Measurements from ENCODE around the gene PLEKHA4.
"Not testable (repeated sequence)": the region's sequence is repeated elsewhere in the genome, so short reads cannot be mapped to it uniquely, and the experiment has no call there.

Gene PLEKHA4

DNA sequence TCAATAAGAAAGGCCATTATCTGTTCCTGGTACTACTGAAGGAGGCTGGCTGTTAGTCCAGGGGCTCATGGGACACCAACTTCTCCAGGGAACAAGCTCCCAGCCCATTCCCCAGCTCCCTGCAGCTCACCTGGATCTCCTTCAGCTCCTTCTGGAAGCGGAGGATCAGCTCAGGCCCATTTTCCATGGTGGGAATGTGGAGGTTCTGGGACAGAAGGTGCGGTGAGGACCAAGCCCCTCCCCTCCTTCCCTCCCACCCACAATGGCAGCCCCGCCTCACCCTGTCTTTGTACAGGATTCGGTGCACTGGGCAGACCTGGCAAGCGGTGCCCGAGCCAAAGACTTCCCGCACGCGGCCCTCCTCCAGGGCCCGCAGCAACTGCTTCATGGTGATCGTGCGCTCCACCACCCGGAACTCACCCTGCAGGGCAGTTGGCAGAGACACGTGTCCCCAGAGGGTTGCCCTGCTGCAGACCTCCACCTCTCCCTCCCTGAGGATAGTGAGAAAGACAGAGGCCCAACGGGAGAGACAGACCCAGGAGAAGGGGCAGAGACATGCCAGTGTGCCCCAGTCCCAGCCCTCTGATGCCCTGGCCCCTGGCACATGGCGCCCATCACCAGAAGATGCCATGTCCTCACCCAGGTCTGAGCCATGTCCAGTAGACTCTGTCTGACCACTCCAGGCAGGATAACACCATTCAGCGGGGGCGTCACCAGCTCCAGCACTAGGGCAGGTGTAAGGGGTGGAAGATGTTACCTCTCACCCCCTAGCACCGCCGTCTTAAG, 71.9 kb downstream of the PLEKHA4 start:
- DNase-seq (ENCODE audit: low read depth, low spot score): no peak

DNA sequence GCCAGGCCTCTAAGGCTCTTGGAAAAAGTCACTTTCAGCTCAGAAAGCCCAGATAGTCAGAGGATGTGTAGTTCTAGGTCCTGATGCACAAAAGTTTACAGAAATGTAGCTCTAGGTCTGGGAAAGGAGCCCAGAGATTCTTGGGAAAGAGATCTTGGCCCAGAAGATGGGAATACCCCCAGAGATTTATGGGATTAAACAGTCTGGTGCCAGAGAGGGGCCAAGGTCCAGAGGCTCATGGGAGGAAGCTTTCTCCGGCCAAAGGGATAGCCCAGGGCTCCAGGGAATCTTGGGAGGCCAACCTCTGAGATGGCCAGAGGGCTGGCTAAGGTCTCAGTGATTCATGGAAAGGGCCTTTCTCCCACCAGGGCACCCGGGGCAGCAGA, 72.7 kb downstream of the PLEKHA4 start:
- no peak for DNase-seq (ENCODE audit: low read depth, low spot score)

DNA sequence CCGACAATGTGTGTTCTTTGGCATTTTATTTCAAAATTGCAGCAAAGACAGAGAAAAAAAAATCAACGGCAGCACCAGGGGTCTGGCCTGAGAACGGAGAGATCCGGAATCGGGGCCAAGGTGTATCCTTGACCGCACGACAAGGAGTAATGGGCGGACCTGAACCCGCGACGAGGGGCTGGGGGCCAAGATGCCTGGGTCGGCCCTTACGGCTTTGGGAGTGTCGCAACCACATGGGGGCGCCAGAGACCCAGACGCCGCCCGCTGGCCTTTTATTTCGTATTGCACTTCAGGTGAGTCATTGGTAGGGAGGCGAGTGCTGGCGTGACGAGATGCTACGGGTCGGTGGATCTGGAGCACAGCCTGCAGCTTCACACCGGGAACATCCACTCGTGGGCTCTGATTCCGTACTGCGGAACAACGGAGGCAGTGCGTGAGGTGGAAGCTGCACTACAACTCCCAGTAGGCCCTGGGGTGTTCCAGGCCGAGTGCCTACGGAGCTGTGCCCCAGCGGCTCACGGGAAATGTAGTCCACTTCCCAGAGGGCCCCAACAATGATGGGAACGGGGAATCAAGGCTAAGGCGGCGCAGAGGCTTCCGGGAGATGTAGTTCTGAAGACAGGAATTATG, 73.2 kb downstream of the PLEKHA4 start:
- peak; percentile 72 for DNase-seq (ENCODE audit: low read depth, low spot score)

DNA sequence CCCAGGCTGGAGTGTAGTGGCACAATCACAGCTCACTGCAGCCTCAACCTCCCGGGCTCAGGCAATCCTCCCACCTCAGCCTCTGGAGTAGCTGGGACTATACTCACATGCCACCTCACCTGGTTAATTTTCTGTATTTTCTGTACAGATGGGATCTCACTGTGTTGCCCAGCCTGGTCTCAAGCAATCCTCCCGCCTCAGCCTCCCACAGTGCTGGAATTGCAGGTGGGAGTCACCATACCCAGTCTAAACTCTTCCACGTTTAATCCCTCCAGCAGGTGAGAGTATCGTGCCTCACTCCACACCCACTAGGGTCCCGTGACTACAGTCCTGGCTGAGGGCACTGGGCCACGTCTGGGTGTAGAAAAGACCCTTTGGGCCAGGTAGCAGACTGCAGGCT, 74.1 kb downstream of the PLEKHA4 start:
- no peak for DNase-seq (ENCODE audit: low read depth, low spot score)

DNA sequence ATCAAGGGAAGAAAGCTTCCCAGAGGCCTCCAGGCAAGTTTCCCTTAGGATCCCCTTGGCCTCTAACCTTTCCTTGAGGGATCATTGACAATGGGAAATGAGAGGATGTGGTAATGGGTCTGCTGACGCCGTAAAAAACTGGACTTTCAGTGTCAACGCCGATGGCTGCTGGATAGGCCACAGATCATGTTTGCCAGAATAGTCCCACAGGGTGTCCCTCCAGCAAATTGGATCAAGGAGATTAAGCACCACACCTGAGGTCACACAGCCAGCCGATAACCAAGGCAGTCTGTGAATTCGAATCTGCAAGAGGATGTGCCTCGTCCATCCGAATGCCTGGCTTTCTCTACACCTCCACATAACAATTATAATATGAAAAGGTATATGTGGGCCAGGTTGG, 75.1 kb downstream of the PLEKHA4 start:
- DNase-seq (ENCODE audit: low read depth, low spot score): no peak

DNA sequence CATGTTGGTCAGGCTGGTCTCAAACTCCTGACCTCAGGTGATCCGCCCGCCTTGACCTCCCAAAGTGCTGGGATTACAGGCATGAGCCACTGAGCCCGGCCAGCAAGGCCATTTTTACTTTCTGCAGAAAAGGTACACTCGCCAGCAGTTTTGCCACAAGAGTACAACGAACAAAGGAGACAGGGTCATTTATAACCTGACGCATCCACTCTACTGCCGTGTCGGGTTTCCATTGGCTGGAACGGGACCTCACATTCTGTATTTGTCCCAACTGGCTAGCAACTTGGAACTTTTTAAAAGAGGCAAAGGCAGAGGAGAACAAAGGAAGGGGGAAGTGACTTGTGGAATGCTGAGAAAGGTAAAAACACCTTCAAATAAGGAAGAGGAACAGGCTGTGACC, 81.1 kb downstream of the PLEKHA4 start:
- not testable (repeated sequence) for DNase-seq (ENCODE audit: low read depth, low spot score)

Data from activated CD4-positive, CD25-positive, alpha-beta regulatory T cell treated with anti-CD3 and anti-CD28 coated beads, Interleukin-2, amount 50 U/mL, for 16 hours (primary cell).